NCI-H1105 treated with DMSO at 0.1 percent for 48 hours (cell line): ENCODE data around the gene ABCA2.

Experiments used
- DNase-seq: peaks from one replicate; lab custom pipeline; 2025; lab: John Stamatoyannopoulos, UW

The ABCA2 gene

GRCh38 chr9:136997830-136998234, 30.2 kb downstream of the ABCA2 start:
- DNase-seq, result no peak

GRCh38 chr9:136997371-136997770, 30.7 kb downstream of the ABCA2 start:
- no peak for DNase-seq

- no peak for DNase-seq
These were observed 31.4 kb downstream of the ABCA2 start, which contains the start of gene CLIC3 for GRCh38 chr9:136996361-136997292. Gene CLIC3, minus strand, starts transcription at chr9:136996568. Its CDS starts 25 bp downstream, at chr9:136996543.

- peak; percentile 29 for DNase-seq
These were observed 32.2 kb downstream of the ABCA2 start for GRCh38 chr9:136995772-136996311.

- no peak for DNase-seq
These were observed 32.7 kb downstream of the ABCA2 start for GRCh38 chr9:136995362-136995761.

GRCh38 chr9:136994888-136995230, 33.2 kb downstream of the ABCA2 start:
- peak; percentile 17 for DNase-seq

- DNase-seq, result no peak
These were observed 33.7 kb downstream of the ABCA2 start for GRCh38 chr9:136994180-136994887.

- DNase-seq, result no peak
These were observed 35.1 kb downstream of the ABCA2 start for GRCh38 chr9:136992819-136993369.

GRCh38 chr9:136991993-136992818, 35.8 kb downstream of the ABCA2 start, which contains the start of gene PAXX:
Gene PAXX, plus strand, starts transcription at chr9:136992422. Its CDS starts 22 bp downstream, at chr9:136992444.
- DNase-seq, result peak; percentile 66

- DNase-seq, result no peak
These were observed 37.7 kb downstream of the ABCA2 start for GRCh38 chr9:136990242-136990911.

- DNase-seq, result no peak
These were observed 39.2 kb downstream of the ABCA2 start for GRCh38 chr9:136988872-136989271.

GRCh38 chr9:136985853-136986252, 42.2 kb downstream of the ABCA2 start:
- no peak for DNase-seq

- no peak for DNase-seq
These were observed 42.9 kb downstream of the ABCA2 start for GRCh38 chr9:136985027-136985602.

- DNase-seq, result no peak
These were observed 43.5 kb downstream of the ABCA2 start for GRCh38 chr9:136984464-136985026.

GRCh38 chr9:136983656-136984314, 44.3 kb downstream of the ABCA2 start:
- DNase-seq, result no peak

GRCh38 chr9:136983167-136983566, 44.9 kb downstream of the ABCA2 start:
- no peak for DNase-seq

GRCh38 chr9:136982232-136983051, 45.6 kb downstream of the ABCA2 start, which contains the start of gene LCNL1:
Gene LCNL1, plus strand, starts transcription at chr9:136982993. Its CDS starts 594 bp downstream, at chr9:136983587.
- DNase-seq, result no peak

GRCh38 chr9:136981588-136982231, 46.3 kb downstream of the ABCA2 start:
- DNase-seq, result no peak
